NB4 (cell line): ENCODE data around the gene CMPK1.

ENCODE experiments used
- POLR2A ChIP-seq: IDR thresholded peaks from 2 replicates; pipeline ENCODE4 v1.6.1; 2011; ENCODE audit warnings: mild to moderate bottlenecking; ENCODE audit not compliant: insufficient read length; ENCODE audit errors: extremely low read depth
- TF ChIP-seq, protein P1 (sequence below): IDR thresholded peaks from one replicate; pipeline ENCODE4 v1.5.1; 2012; ENCODE audit warnings: low read depth, low read length
- TF ChIP-seq, protein P2 (sequence below): IDR thresholded peaks from 2 replicates; pipeline ENCODE4 v1.6.1; 2011; ENCODE audit warnings: low read depth, low read length

DNA sequence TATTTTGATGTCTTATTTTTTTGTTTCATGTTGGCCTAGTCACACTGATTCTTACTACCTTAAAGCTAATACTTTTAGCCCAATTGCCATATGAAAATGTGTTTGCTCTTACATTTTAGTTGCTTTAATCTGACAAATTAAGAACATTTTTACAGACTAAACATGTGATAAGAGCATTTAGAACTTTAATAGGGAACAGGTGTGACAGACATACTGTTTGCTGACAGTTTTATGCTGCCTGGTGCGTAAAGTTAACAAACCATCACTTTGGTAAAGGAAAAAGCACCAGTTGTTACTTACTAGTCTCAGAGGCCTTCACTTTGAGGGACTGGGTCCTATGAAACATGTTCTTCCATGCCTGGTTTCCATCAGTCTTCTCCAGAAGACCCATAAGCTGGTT lies 14.7 kb downstream of the CMPK1 start:
- TF ChIP-seq, protein P1, sequence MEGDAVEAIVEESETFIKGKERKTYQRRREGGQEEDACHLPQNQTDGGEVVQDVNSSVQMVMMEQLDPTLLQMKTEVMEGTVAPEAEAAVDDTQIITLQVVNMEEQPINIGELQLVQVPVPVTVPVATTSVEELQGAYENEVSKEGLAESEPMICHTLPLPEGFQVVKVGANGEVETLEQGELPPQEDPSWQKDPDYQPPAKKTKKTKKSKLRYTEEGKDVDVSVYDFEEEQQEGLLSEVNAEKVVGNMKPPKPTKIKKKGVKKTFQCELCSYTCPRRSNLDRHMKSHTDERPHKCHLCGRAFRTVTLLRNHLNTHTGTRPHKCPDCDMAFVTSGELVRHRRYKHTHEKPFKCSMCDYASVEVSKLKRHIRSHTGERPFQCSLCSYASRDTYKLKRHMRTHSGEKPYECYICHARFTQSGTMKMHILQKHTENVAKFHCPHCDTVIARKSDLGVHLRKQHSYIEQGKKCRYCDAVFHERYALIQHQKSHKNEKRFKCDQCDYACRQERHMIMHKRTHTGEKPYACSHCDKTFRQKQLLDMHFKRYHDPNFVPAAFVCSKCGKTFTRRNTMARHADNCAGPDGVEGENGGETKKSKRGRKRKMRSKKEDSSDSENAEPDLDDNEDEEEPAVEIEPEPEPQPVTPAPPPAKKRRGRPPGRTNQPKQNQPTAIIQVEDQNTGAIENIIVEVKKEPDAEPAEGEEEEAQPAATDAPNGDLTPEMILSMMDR: no peak
- TF ChIP-seq POLR2A: no peak
- TF ChIP-seq, protein P2, sequence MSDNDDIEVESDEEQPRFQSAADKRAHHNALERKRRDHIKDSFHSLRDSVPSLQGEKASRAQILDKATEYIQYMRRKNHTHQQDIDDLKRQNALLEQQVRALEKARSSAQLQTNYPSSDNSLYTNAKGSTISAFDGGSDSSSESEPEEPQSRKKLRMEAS: no peak
